A549 (cell line): Measurements from ENCODE around the gene PGLYRP2. TPM values are rescaled to one million over a fixed set of nuclear protein-coding genes. Genes with fewer than 3 reads are reported as not detected.
"Not testable (repeated sequence)": the region's sequence is repeated elsewhere in the genome, so short reads cannot be mapped to it uniquely, and the experiment has no call there.

Source experiments
- ATAC-seq, 2 experiments: fragments of 200-7000 bp in 1 of 2; fragments of >200 bp in 1 of 2; cut with Nextera tagmentation in 1 of 2; cut with Tn5 transposase in 1 of 2; 3 replicates each; pipeline versions ENCODE4 v1.8.0 to v1.9.1; 2018 to 2020; ENCODE audit warnings: mild to moderate bottlenecking in 1 of 2, moderate library complexity in 1 of 2
- CTCF ChIA-PET: fragments of 300-600 bp; sonication (Branson Sonifier 250); formaldehyde crosslinking; extraction: SDS; loops from one replicate; lab custom pipeline; 2021; ENCODE audit warnings: antibody characterized with exemption, inconsistent platforms; lab: Yijun Ruan, JAX
- POLR2A ChIA-PET: fragments of 350-600 bp; formaldehyde crosslinking; extraction: SDS; loops from one replicate; lab custom pipeline; 2021; ENCODE audit warnings: antibody characterized with exemption, inconsistent platforms; lab: Yijun Ruan, JAX
- DNase-seq, 2 experiments: peaks; one replicate each; pipeline versions ENCODE4 v3.0.0 to v3.0.0-alpha.2; 2011 to 2016; ENCODE audit warnings: low read depth in 1 of 2, low spot score in 1 of 2
- FAIRE-seq: peaks from 2 replicates; lab custom pipeline; 2011; peaks lifted over from hg19 to GRCh38; lab: Jason Lieb, UNC
- H3K27ac ChIP-seq, 2 experiments: fragments of >200 bp; sonication (Bioruptor Twin); formaldehyde crosslinking; 3 replicates each; pipeline ENCODE4 v1.5.1; 2016 to 2017
- H3K4me1 ChIP-seq: fragments of >200 bp; sonication (Bioruptor Twin); formaldehyde crosslinking; 3 replicates; pipeline ENCODE4 v1.6.1; 2016
- H3K4me2 ChIP-seq: fragments of >200 bp; sonication (Bioruptor Twin); formaldehyde crosslinking; 3 replicates; pipeline ENCODE4 v1.6.1; 2016
- H3K4me3 ChIP-seq: fragments of >200 bp; sonication (Bioruptor Twin); formaldehyde crosslinking; 3 replicates; pipeline ENCODE4 v1.5.1; 2016
- H3K9me3 ChIP-seq: fragments of >200 bp; sonication (Bioruptor Twin); formaldehyde crosslinking; 3 replicates; pipeline ENCODE4 v1.6.1; 2016
- BHLHE40 ChIP-seq: IDR thresholded peaks from 2 replicates; pipeline ENCODE4 v1.6.1; 2012; ENCODE audit warnings: low read depth, low read length, inconsistent platforms
- CHD4 ChIP-seq: fragments of 200-600 bp; sonication (generic); IDR thresholded peaks from 2 replicates; pipeline ENCODE4 v1.6.1; 2016; ENCODE audit warnings: antibody characterized with exemption, mild to moderate bottlenecking, borderline replicate concordance
- EP300 ChIP-seq, 2 experiments: fragments of >200 bp; sonication (Bioruptor Twin); formaldehyde crosslinking; IDR thresholded peaks; 2 replicates in 1 of 2; 3 replicates in 1 of 2; pipeline ENCODE4 v1.6.1; 2016 to 2017
- FOSL2 ChIP-seq, 2 experiments: fragments of 450-650 bp in 1 of 2; fragments of >200 bp in 1 of 2; sonication (Bioruptor Twin) in 1 of 2; formaldehyde crosslinking; IDR thresholded peaks; 2 replicates each; pipeline versions ENCODE4 v1.5.0 to v1.6.1; 2016 to 2020; ENCODE audit warnings: mild to moderate bottlenecking in 1 of 2, moderate library complexity in 1 of 2
- FOXS1 ChIP-seq: fragments of 250-450 bp; sonication (Bioruptor Pico); IDR thresholded peaks from 2 replicates; pipeline ENCODE4 v1.5.0; 2020; ENCODE audit warnings: mild to moderate bottlenecking, moderate library complexity
- HDAC2 ChIP-seq: fragments of 200-600 bp; sonication (generic); IDR thresholded peaks from 2 replicates; pipeline ENCODE4 v1.6.1; 2016
- HOXA7 ChIP-seq: fragments of 250-450 bp; sonication (Bioruptor Pico); IDR thresholded peaks from 2 replicates; pipeline ENCODE4 v1.5.0; 2020; ENCODE audit warnings: mild to moderate bottlenecking, moderate library complexity
- HOXB13 ChIP-seq: fragments of 250-450 bp; sonication (Bioruptor Pico); IDR thresholded peaks from 2 replicates; pipeline ENCODE4 v1.5.0; 2020; ENCODE audit warnings: low read depth, mild to moderate bottlenecking, moderate library complexity
- JUN ChIP-seq, 2 experiments: fragments of >200 bp; sonication (Bioruptor Twin); formaldehyde crosslinking; IDR thresholded peaks; 2 replicates in 1 of 2; 3 replicates in 1 of 2; pipeline ENCODE4 v1.6.1; 2016 to 2017
- MAFK ChIP-seq: fragments of 450-650 bp; IDR thresholded peaks from 2 replicates; pipeline ENCODE4 v1.6.1; 2014; ENCODE audit not compliant: partially characterized antibody
- MAZ ChIP-seq: fragments of 150-350 bp; IDR thresholded peaks from 2 replicates; pipeline ENCODE4 v1.6.1; 2014; ENCODE audit warnings: antibody characterized with exemption, low read depth, low read length, borderline replicate concordance
- NFE2L2 ChIP-seq: fragments of 150-350 bp; conservative IDR thresholded peaks from 2 replicates; pipeline ENCODE4 v1.6.1; 2014; ENCODE audit warnings: low read length
- NPAS2 ChIP-seq: fragments of 250-450 bp; sonication (Bioruptor Pico); IDR thresholded peaks from 2 replicates; pipeline ENCODE4 v1.8.0; 2022; ENCODE audit warnings: mild to moderate bottlenecking, moderate library complexity, borderline replicate concordance
- PHF8 ChIP-seq: fragments of 200-600 bp; sonication (generic); IDR thresholded peaks from 2 replicates; pipeline ENCODE4 v1.6.1; 2016; ENCODE audit warnings: low read depth, mild to moderate bottlenecking, antibody characterized with exemption, moderate library complexity, borderline replicate concordance
- RAD21 ChIP-seq, 2 experiments: fragments of >200 bp in 1 of 2; sonication (Bioruptor Twin) in 1 of 2; formaldehyde crosslinking in 1 of 2; IDR thresholded peaks in 1 of 2; conservative IDR thresholded peaks in 1 of 2; 2 replicates in 1 of 2; 3 replicates in 1 of 2; pipeline ENCODE4 v1.6.1; 2012 to 2018; ENCODE audit warnings: inconsistent platforms in 1 of 2
- RARB ChIP-seq: fragments of 250-450 bp; sonication (Bioruptor Pico); IDR thresholded peaks from 2 replicates; pipeline ENCODE4 v1.8.0; 2021; ENCODE audit warnings: mild to moderate bottlenecking, moderate library complexity
- RCOR1 ChIP-seq: fragments of 150-350 bp; IDR thresholded peaks from 2 replicates; pipeline ENCODE4 v1.6.1; 2014; ENCODE audit warnings: antibody characterized with exemption, low read length, low read depth
- SMC3 ChIP-seq: fragments of >200 bp; sonication (Bioruptor Twin); formaldehyde crosslinking; IDR thresholded peaks from 3 replicates; pipeline ENCODE4 v1.6.1; 2018; ENCODE audit warnings: inconsistent platforms
- SREBF2 ChIP-seq: fragments of 450-650 bp; IDR thresholded peaks from 2 replicates; pipeline ENCODE4 v1.6.1; 2014; ENCODE audit warnings: mild to moderate bottlenecking, moderate library complexity
- WGBS: methylation state at CpG from one replicate; pipeline ENCODE4 v1.1.6; 2017; ENCODE audit errors: missing lambda C conversion rate; 5-methylcytosine and 5-hydroxymethylcytosine counted together
- polyA plus RNA-seq, 4 experiments: library from polyadenylated mRNA; depleted of rRNA in 3 of 4; stranded (reverse); fragments of >200 nt; fragmentation: RNase III in 1 of 4; extraction: RNeasy Plus Mini Kit Qiagen cat#74134 plus additional on column Dnase treatment in 1 of 4; gene quantifications; 2 replicates in 3 of 4; 3 replicates in 1 of 4; pipeline ENCODE4 v1.2.3, GENCODE V29; 2011 to 2017
- TF ChIP-seq, protein P1 (sequence below): fragments of >200 bp; sonication (Bioruptor Twin); formaldehyde crosslinking; IDR thresholded peaks from 3 replicates; pipeline ENCODE4 v1.5.1; 2016
- TF ChIP-seq, protein P2 (sequence below): fragments of 150-350 bp; IDR thresholded peaks from 2 replicates; pipeline ENCODE4 v1.6.1; 2014; ENCODE audit warnings: low read depth, mild to moderate bottlenecking, low read length
- TF ChIP-seq, protein P3 (sequence below): fragments of 450-650 bp; IDR thresholded peaks from 2 replicates; pipeline ENCODE4 v1.6.1; 2014; ENCODE audit warnings: antibody characterized with exemption
- TF ChIP-seq, protein P4 (sequence below): fragments of 250-450 bp; sonication (Bioruptor Pico); IDR thresholded peaks from 2 replicates; pipeline ENCODE4 v1.5.0; 2020; ENCODE audit warnings: low read depth, mild to moderate bottlenecking, moderate library complexity
- TF ChIP-seq, protein P5 (sequence below): fragments of >200 bp; sonication (Bioruptor Twin); formaldehyde crosslinking; IDR thresholded peaks from 2 replicates; pipeline ENCODE4 v1.6.1; 2016

Gene PGLYRP2
- polyA plus RNA-seq, 2 of the 4 experiments (the other 2 are of a cell fraction) = not detected

DNA sequence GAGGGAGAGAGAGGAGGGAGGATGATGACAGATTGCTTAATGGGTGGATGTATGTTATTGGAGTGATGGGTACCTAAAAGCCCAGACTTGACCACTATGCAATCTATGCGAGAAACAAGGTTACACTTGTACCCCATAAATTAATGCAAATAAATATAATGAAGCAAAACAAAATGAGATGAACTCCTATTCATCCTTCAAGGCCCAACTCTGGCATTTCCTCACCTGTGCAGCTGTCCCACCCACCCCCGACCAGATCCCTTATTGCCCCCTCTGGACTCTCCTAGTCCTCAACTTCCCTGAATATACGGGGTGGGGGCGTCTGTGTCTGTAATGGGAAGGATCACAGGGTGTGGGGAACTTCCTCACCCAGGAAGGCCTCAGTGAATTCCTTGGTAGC lies 4.1 kb downstream of the PGLYRP2 start:
- no peak overlapping the region for H3K27ac ChIP-seq
- no peak for TF ChIP-seq HOXA7 (CRISPR knock-in tag)
- no peak for TF ChIP-seq NFE2L2
- no peak for TF ChIP-seq SMC3
- no peak for TF ChIP-seq MAFK
- no peak for TF ChIP-seq CHD4
- no peak for TF ChIP-seq RARB (CRISPR knock-in tag)
- TF ChIP-seq MAZ = no peak
- ATAC-seq = no peak
- CTCF ChIA-PET = no interaction called here
- 26% methylated on average over 4 of the region's 4 CpGs for WGBS
- no peak for FAIRE-seq
- H3K4me1 ChIP-seq = no peaks in the 10 kb centered on the region
- no peaks in the 10 kb centered on the region for H3K9me3 ChIP-seq
- no peak for DNase-seq
- no peak overlapping the region for H3K4me2 ChIP-seq
- POLR2A ChIA-PET = no interaction called here
- no peak overlapping the region for H3K4me3 ChIP-seq

DNA sequence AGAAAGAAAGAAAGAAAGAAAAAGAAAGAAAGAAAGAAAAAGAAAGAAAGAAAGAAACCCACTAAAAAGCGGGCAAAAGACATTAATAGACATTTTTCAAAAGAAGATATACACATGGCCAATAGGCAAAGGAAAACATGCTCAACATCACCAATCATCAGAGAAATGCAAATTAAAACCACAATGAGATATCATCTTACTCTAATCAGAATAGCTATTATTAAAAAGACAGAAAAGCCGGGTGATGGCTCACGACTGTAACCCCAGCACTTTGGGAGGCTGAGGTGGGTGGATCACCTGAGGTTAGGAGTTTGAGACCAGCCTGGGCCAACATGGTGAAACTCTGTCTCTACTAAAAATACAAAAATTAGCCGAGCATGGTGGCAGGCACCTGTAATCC lies 5.5 kb downstream of the PGLYRP2 start:
- H3K27ac ChIP-seq, POLR2A ChIA-PET, H3K4me1 ChIP-seq, H3K4me2 ChIP-seq, CTCF ChIA-PET, H3K4me3 ChIP-seq, DNase-seq, H3K9me3 ChIP-seq, FAIRE-seq, ATAC-seq: not testable (repeated sequence)
- WGBS = 67% methylated on average over 4 of the region's 4 CpGs

DNA sequence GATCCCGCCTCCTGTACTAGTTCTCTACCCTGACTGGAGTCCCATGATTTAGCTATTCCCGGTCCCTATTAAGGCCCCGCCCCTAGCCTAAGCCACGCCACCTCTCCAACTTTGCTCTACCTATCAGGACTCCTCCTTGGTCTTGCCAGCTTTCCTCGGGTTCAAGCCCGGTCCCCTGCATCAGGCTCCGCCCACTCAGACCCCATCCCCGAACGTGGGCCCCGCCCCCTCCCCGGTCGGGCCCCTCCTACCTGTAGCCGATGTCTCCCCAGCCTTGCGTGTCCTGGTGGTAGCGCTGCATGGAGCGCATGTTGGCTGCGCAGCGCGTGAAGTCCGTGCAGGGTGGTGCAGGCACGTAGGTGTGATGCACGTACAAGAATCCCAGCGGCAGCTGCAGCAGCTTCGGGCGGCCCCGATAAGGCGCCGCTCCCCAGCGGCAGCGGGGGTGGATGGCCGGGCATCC lies 7.6 kb downstream of the PGLYRP2 start:
- Histone ChIP-seq H3K4me1 (peaks cover 6% of the 10 kb centered on the region), H3K9me3 (no peaks in the 10 kb centered on the region), H3K4me3 (no peak overlapping the region), H3K4me2 (no peak overlapping the region), H3K27ac (no peak overlapping the region)
- TF ChIP-seq, protein P1, sequence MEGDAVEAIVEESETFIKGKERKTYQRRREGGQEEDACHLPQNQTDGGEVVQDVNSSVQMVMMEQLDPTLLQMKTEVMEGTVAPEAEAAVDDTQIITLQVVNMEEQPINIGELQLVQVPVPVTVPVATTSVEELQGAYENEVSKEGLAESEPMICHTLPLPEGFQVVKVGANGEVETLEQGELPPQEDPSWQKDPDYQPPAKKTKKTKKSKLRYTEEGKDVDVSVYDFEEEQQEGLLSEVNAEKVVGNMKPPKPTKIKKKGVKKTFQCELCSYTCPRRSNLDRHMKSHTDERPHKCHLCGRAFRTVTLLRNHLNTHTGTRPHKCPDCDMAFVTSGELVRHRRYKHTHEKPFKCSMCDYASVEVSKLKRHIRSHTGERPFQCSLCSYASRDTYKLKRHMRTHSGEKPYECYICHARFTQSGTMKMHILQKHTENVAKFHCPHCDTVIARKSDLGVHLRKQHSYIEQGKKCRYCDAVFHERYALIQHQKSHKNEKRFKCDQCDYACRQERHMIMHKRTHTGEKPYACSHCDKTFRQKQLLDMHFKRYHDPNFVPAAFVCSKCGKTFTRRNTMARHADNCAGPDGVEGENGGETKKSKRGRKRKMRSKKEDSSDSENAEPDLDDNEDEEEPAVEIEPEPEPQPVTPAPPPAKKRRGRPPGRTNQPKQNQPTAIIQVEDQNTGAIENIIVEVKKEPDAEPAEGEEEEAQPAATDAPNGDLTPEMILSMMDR = no peak
- 72% methylated on average over 13 of the region's 31 CpGs for WGBS
- no peak for DNase-seq
- ChIA-PET CTCF (no interaction called here), POLR2A (no interaction called here)
- no peak for FAIRE-seq
- ATAC-seq = no peak

DNA sequence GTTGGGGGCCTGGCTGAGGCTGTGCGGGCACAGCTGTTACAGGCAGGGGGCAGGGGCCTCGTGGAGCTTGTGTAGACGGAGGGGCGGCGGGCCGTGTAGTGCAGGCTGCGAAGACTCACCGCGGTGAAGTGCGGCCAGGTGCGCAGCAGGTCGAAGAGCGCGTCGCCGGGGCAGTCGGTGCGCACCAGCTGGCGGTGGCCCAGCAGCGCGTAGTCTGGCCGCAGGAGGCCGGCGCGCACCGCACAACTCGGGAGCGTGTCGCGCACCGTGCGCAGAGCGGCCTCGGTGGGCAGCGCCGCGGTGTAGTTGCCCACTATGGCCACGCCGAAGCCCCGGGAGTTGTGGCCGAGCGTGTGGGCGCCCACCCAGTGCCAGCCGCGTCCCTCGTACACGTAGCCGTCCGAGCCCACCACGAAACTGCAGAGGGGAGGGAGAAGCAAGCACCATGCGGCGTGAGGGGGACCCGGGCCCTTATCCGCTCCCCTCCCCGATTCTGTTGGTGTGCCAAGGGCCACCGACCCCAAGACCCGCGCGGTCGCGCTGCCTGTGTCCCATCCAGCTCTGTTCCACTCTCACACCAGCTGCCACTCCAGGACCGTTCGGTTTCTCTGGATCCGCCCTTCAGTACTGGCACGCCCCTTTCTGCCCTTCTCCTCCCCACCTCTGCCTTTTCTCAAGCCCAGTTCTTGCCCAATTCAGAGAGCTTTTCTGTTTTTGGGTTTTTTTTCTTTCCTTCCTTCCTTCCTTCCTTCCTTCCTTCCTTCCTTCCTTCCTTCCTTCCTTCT lies 9.6 kb downstream of the PGLYRP2 start:
- TF ChIP-seq FOXS1 (CRISPR knock-in tag) = no peak
- TF ChIP-seq, protein P2, sequence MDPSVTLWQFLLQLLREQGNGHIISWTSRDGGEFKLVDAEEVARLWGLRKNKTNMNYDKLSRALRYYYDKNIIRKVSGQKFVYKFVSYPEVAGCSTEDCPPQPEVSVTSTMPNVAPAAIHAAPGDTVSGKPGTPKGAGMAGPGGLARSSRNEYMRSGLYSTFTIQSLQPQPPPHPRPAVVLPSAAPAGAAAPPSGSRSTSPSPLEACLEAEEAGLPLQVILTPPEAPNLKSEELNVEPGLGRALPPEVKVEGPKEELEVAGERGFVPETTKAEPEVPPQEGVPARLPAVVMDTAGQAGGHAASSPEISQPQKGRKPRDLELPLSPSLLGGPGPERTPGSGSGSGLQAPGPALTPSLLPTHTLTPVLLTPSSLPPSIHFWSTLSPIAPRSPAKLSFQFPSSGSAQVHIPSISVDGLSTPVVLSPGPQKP = no peak
- no peak for TF ChIP-seq BHLHE40
- TF ChIP-seq, protein P3, sequence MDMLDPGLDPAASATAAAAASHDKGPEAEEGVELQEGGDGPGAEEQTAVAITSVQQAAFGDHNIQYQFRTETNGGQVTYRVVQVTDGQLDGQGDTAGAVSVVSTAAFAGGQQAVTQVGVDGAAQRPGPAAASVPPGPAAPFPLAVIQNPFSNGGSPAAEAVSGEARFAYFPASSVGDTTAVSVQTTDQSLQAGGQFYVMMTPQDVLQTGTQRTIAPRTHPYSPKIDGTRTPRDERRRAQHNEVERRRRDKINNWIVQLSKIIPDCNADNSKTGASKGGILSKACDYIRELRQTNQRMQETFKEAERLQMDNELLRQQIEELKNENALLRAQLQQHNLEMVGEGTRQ = no peak
- no peak for TF ChIP-seq RAD21 (conservative IDR thresholded peaks at IDR 0.05 in 1 of 2, IDR thresholded peaks at IDR 0.05 in 1 of 2)
- no peak for TF ChIP-seq NPAS2 (CRISPR knock-in tag)
- TF ChIP-seq, protein P4, sequence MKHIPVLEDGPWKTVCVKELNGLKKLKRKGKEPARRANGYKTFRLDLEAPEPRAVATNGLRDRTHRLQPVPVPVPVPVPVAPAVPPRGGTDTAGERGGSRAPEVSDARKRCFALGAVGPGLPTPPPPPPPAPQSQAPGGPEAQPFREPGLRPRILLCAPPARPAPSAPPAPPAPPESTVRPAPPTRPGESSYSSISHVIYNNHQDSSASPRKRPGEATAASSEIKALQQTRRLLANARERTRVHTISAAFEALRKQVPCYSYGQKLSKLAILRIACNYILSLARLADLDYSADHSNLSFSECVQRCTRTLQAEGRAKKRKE (CRISPR knock-in tag) = no peak
- TF ChIP-seq EP300 (IDR thresholded peaks at IDR 0.05) = no peak
- TF ChIP-seq RCOR1 = no peak
- no peak for TF ChIP-seq HOXA7 (CRISPR knock-in tag)
- no peak for TF ChIP-seq SREBF2
- no peak for TF ChIP-seq RARB (CRISPR knock-in tag)
- no peak for TF ChIP-seq HOXB13 (CRISPR knock-in tag)
- TF ChIP-seq, protein P5, sequence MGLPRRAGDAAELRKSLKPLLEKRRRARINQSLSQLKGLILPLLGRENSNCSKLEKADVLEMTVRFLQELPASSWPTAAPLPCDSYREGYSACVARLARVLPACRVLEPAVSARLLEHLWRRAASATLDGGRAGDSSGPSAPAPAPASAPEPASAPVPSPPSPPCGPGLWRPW = no peak
- no peak for TF ChIP-seq JUN (IDR thresholded peaks at IDR 0.05)
- TF ChIP-seq HDAC2 = no peak
- no peak for TF ChIP-seq PHF8
- no peak for TF ChIP-seq FOSL2 (IDR thresholded peaks at IDR 0.05)
- TF ChIP-seq FOSL2 (CRISPR knock-in tag; IDR thresholded peaks at IDR 0.05) = no peak
- Histone ChIP-seq H3K9me3 (no peaks in the 10 kb centered on the region), H3K4me3 (no peak overlapping the region), H3K27ac (no peak overlapping the region), H3K4me1 (peaks cover 12% of the 10 kb centered on the region), H3K4me2 (no peak overlapping the region)
- DNase-seq (no peak), ATAC-seq (peak; percentile 72 to 80; a peak in 5 of 6 replicates), FAIRE-seq (no peak)
- CTCF ChIA-PET = interaction anchor here (1.0 kb wide), 1 partner anchor 9 kb away, joined by 3 read pairs; the partner anchor contains the start of gene PGLYRP2
- POLR2A ChIA-PET = no interaction called here
- 71% methylated on average over 29 of the region's 65 CpGs for WGBS
